H1 (cell line): Measurements from ENCODE around the gene CENPF. TPM values are rescaled to one million over a fixed set of nuclear protein-coding genes. Genes with fewer than 3 reads are reported as not detected.

ENCODE experiments used
- CTCF ChIA-PET: fragments of 300-600 bp; sonication (Branson Sonifier 250); formaldehyde crosslinking; loops from one replicate; lab custom pipeline; 2021; ENCODE audit not compliant: partially characterized antibody; lab: Charles Lee
- POLR2A ChIA-PET: fragments of 300-600 bp; sonication (Branson Sonifier 250); formaldehyde crosslinking; loops from one replicate; lab custom pipeline; 2021; ENCODE audit warnings: inconsistent platforms; ENCODE audit not compliant: partially characterized antibody; lab: Charles Lee
- DNase-seq, 2 experiments: peaks; one replicate each; pipeline versions ENCODE4 v3.0.0 to v3.0.0-alpha.2; 2010 to 2022; ENCODE audit warnings: low spot score in 2 of 2, low read depth in 1 of 2, mixed read lengths in 1 of 2
- FAIRE-seq: peaks from 2 replicates; lab custom pipeline; 2011; peaks lifted over from hg19 to GRCh38; lab: Jason Lieb, UNC
- H2AFZ ChIP-seq: 2 replicates; pipeline ENCODE4 v1.8.1; 2012; ENCODE audit warnings: low read length, inconsistent platforms
- H2AK5ac ChIP-seq: 2 replicates; pipeline ENCODE4 v1.6.1; 2013; ENCODE audit warnings: low read depth, low read length
- H2BK120ac ChIP-seq: replicated peaks from 2 replicates; pipeline ENCODE3; 2013; ENCODE audit warnings: low read depth, low read length, inconsistent platforms
- H2BK12ac ChIP-seq: 2 replicates; pipeline ENCODE4 v1.6.1; 2013; ENCODE audit warnings: low read depth, low read length
- H2BK15ac ChIP-seq: 2 replicates; pipeline ENCODE4 v1.6.1; 2013; ENCODE audit warnings: low read length
- H2BK20ac ChIP-seq: 2 replicates; pipeline ENCODE4 v1.6.1; 2013; ENCODE audit warnings: low read length
- H2BK5ac ChIP-seq: 2 replicates; pipeline ENCODE4 v1.6.1; 2013; ENCODE audit warnings: low read depth, low read length
- H3K14ac ChIP-seq: 2 replicates; pipeline ENCODE4 v1.6.1; 2013; ENCODE audit warnings: inconsistent platforms; ENCODE audit not compliant: insufficient read length
- H3K18ac ChIP-seq: 2 replicates; pipeline ENCODE4 v1.6.1; 2013; ENCODE audit warnings: low read length; ENCODE audit errors: extremely low read depth
- H3K23ac ChIP-seq: 2 replicates; pipeline ENCODE4 v1.6.1; 2013; ENCODE audit warnings: inconsistent platforms; ENCODE audit not compliant: insufficient read length
- H3K23me2 ChIP-seq: 2 replicates; pipeline ENCODE4 v1.6.1; 2013; ENCODE audit warnings: low read depth, low read length
- H3K27ac ChIP-seq: 2 replicates; pipeline ENCODE4 v1.6.1; 2011; ENCODE audit warnings: low read depth, low read length, inconsistent platforms
- H3K27me3 ChIP-seq, 4 experiments: replicated peaks in 1 of 4; 1 replicate in 1 of 4; 2 replicates in 3 of 4; pipeline versions ENCODE4 v1.6.1 to v1.8.1; 2011 to 2013; ENCODE audit warnings: low read length in 3 of 4, mild to moderate bottlenecking in 3 of 4, inconsistent platforms in 2 of 4, mixed read lengths in 2 of 4, moderate library complexity in 1 of 4; ENCODE audit not compliant: control insufficient read depth in 3 of 4, insufficient read depth in 3 of 4; ENCODE audit errors: extremely low read depth in 1 of 4
- H3K36me3 ChIP-seq, 4 experiments: 2 replicates each; pipeline versions ENCODE4 v1.6.1 to v1.8.1; 2011 to 2013; ENCODE audit warnings: mild to moderate bottlenecking in 4 of 4, low read length in 3 of 4, moderate library complexity in 2 of 4, control low read depth in 1 of 4, inconsistent platforms in 1 of 4; ENCODE audit not compliant: insufficient read depth in 4 of 4, control insufficient read depth in 2 of 4
- H3K4ac ChIP-seq: replicated peaks from 2 replicates; pipeline ENCODE3; 2013; ENCODE audit warnings: low read length, low read depth, mixed read lengths, inconsistent platforms; ENCODE audit not compliant: insufficient read length
- H3K4me1 ChIP-seq, 4 experiments: replicated peaks in 1 of 4; 1 replicate in 1 of 4; 2 replicates in 3 of 4; pipeline versions ENCODE4 v1.6.1 to v1.8.1; 2011 to 2013; ENCODE audit warnings: low read length in 3 of 4, inconsistent platforms in 2 of 4, mixed read lengths in 1 of 4; ENCODE audit not compliant: insufficient read depth in 4 of 4, control insufficient read depth in 3 of 4
- H3K4me2 ChIP-seq, 2 experiments: 2 replicates each; pipeline versions ENCODE4 v1.6.1 to v1.8.1; 2011 to 2013; ENCODE audit warnings: low read depth in 2 of 2, low read length in 2 of 2, control low read depth in 1 of 2, inconsistent platforms in 1 of 2, mild to moderate bottlenecking in 1 of 2; ENCODE audit not compliant: insufficient read depth in 1 of 2
- H3K4me3 ChIP-seq, 4 experiments: fragments of 200-600, 300-600 bp in 1 of 4; sonication (generic), shearing (Covaris generic), sonication (Bioruptor Twin) in 1 of 4; 2 replicates each; pipeline versions ENCODE4 v1.5.1 to v1.8.1; 2011 to 2016; ENCODE audit warnings: low read length in 4 of 4, low read depth in 3 of 4, control low read depth in 2 of 4, inconsistent platforms in 2 of 4, mild to moderate bottlenecking in 2 of 4, mixed read lengths in 1 of 4, moderate library complexity in 1 of 4; ENCODE audit not compliant: insufficient read depth in 2 of 4; ENCODE audit errors: extremely low read depth in 1 of 4
- H3K56ac ChIP-seq: replicated peaks from 2 replicates; pipeline ENCODE3; 2013; ENCODE audit warnings: low read depth, mild to moderate bottlenecking, mixed read lengths, low read length, inconsistent platforms; ENCODE audit not compliant: insufficient read length
- H3K79me1 ChIP-seq: 2 replicates; pipeline ENCODE4 v1.6.1; 2013; ENCODE audit warnings: low read depth, low read length, control low read depth
- H3K79me2 ChIP-seq, 2 experiments: 2 replicates each; pipeline versions ENCODE4 v1.6.1 to v1.8.1; 2012 to 2013; ENCODE audit warnings: low read length in 2 of 2, mild to moderate bottlenecking in 2 of 2, inconsistent platforms in 1 of 2; ENCODE audit not compliant: insufficient read depth in 2 of 2, control insufficient read depth in 1 of 2
- H3K9ac ChIP-seq, 4 experiments: replicated peaks in 1 of 4; 1 replicate in 1 of 4; 2 replicates in 3 of 4; pipeline versions ENCODE4 v1.6.1 to v1.8.1; 2011 to 2013; ENCODE audit warnings: low read depth in 3 of 4, low read length in 3 of 4, control low read depth in 2 of 4, mild to moderate bottlenecking in 2 of 4, moderate library complexity in 2 of 4, inconsistent platforms in 1 of 4; ENCODE audit errors: extremely low read depth in 1 of 4
- H3K9me3 ChIP-seq, 2 experiments: 2 replicates each; pipeline versions ENCODE4 v1.6.1 to v1.8.1; 2012 to 2013; ENCODE audit warnings: mild to moderate bottlenecking in 2 of 2, moderate library complexity in 2 of 2, control low read depth in 1 of 2, inconsistent platforms in 1 of 2, low read depth in 1 of 2, low read length in 1 of 2, mixed read lengths in 1 of 2; ENCODE audit not compliant: insufficient read depth in 2 of 2
- H4K20me1 ChIP-seq, 2 experiments: replicated peaks in 1 of 2; 2 replicates each; pipeline versions ENCODE3 to v1.8.1; 2011 to 2013; ENCODE audit warnings: inconsistent platforms in 2 of 2, low read length in 2 of 2, mild to moderate bottlenecking in 1 of 2; ENCODE audit not compliant: insufficient read depth in 2 of 2, control insufficient read depth in 1 of 2
- H4K5ac ChIP-seq: 2 replicates; pipeline ENCODE4 v1.6.1; 2013; ENCODE audit warnings: low read length, low read depth, mixed read lengths, inconsistent platforms; ENCODE audit not compliant: insufficient read length
- H4K8ac ChIP-seq: 2 replicates; pipeline ENCODE4 v1.8.0; 2013; ENCODE audit warnings: mild to moderate bottlenecking, moderate library complexity, low read length, inconsistent platforms; ENCODE audit not compliant: insufficient read depth; ENCODE audit errors: extremely low read depth
- H4K91ac ChIP-seq: replicated peaks from 2 replicates; pipeline ENCODE3; 2013; ENCODE audit warnings: low read length, mixed read lengths, inconsistent platforms; ENCODE audit not compliant: insufficient read length
- ASH2L ChIP-seq: fragments of 200-600, 300-600 bp; sonication (generic); IDR thresholded peaks from one replicate; pipeline ENCODE4 v1.7.1; 2017; ENCODE audit warnings: low read length
- CBX8 ChIP-seq: fragments of 300-800, 300-1000 bp; sonication (generic); IDR thresholded peaks from 2 replicates; pipeline ENCODE4 v1.7.1; 2016; ENCODE audit warnings: low read depth, low read length, borderline replicate concordance
- HDAC2 ChIP-seq, 2 experiments: fragments of 300-600 bp in 1 of 2; sonication (generic) in 1 of 2; IDR thresholded peaks; 2 replicates each; pipeline ENCODE4 v1.6.1; 2011 to 2012; ENCODE audit warnings: low read depth in 2 of 2, low read length in 2 of 2, mild to moderate bottlenecking in 2 of 2, moderate library complexity in 2 of 2, borderline replicate concordance in 1 of 2, inconsistent platforms in 1 of 2
- MAFK ChIP-seq: IDR thresholded peaks from 2 replicates; pipeline ENCODE4 v1.6.1; 2012; ENCODE audit warnings: low read depth, mild to moderate bottlenecking, improper control_type of control experiment, low read length
- POLR2A ChIP-seq, 2 experiments: IDR thresholded peaks; 1 replicate in 1 of 2; 2 replicates in 1 of 2; pipeline ENCODE4 v1.6.1; 2011; ENCODE audit warnings: low read depth in 2 of 2, low read length in 2 of 2, mild to moderate bottlenecking in 2 of 2; ENCODE audit errors: control extremely low read depth in 1 of 2
- RBBP5 ChIP-seq: IDR thresholded peaks from 2 replicates; pipeline ENCODE4 v1.7.1; 2012; ENCODE audit warnings: low read depth, mild to moderate bottlenecking, inconsistent platforms, low read length, moderate library complexity, borderline replicate concordance
- RNF2 ChIP-seq: fragments of 200-900, 300-1000 bp; sonication (generic); IDR thresholded peaks from 2 replicates; pipeline ENCODE4 v1.7.1; 2016; ENCODE audit warnings: borderline replicate concordance, low read depth, mild to moderate bottlenecking, antibody characterized with exemption, low read length; ENCODE audit not compliant: poor library complexity, severe bottlenecking; ENCODE audit errors: missing control alignments
- SIRT6 ChIP-seq: IDR thresholded peaks from one replicate; pipeline ENCODE4 v1.7.1; 2012; ENCODE audit warnings: low read length, inconsistent platforms
- SP4 ChIP-seq: IDR thresholded peaks from 2 replicates; pipeline ENCODE4 v1.6.1; 2012; ENCODE audit warnings: low read length, inconsistent platforms
- TAF1 ChIP-seq: IDR thresholded peaks from 2 replicates; pipeline ENCODE4 v1.6.1; 2011; ENCODE audit warnings: mild to moderate bottlenecking, low read depth, low read length
- TEAD4 ChIP-seq: IDR thresholded peaks from 2 replicates; pipeline ENCODE4 v1.6.1; 2012; ENCODE audit warnings: low read depth, low read length, inconsistent platforms, mixed read lengths
- YY1 ChIP-seq: IDR thresholded peaks from 2 replicates; pipeline ENCODE4 v1.6.1; 2011; ENCODE audit warnings: low read depth, mild to moderate bottlenecking, low read length
- ZNF274 ChIP-seq: IDR thresholded peaks from 2 replicates; pipeline ENCODE4 v1.7.0; 2012; ENCODE audit warnings: low read length, borderline replicate concordance; ENCODE audit errors: extremely low read depth
- WGBS, 2 experiments: shearing (Covaris generic) in 1 of 2; methylation state at CpG; one replicate each; pipeline versions ENCODE4 v1.1.6 to v1.1.7; 2013 to 2015; ENCODE audit warnings: low lambda C conversion rate in 2 of 2, mixed read lengths in 2 of 2, inconsistent platforms in 1 of 2, low coverage in 1 of 2, missing lambda C conversion rate in 1 of 2; ENCODE audit not compliant: insufficient replicate concordance in 2 of 2, insufficient coverage in 1 of 2, insufficient read length in 1 of 2; ENCODE audit errors: extremely low coverage in 1 of 2, missing lambda C conversion rate in 1 of 2; 5-methylcytosine and 5-hydroxymethylcytosine counted together
- polyA plus RNA-seq, 7 experiments: library from polyadenylated mRNA; depleted of rRNA in 3 of 7; stranded (reverse) in 5 of 7; unstranded in 2 of 7; fragments of >200 nt in 5 of 7; fragments of 200-250 nt in 2 of 7; gene quantifications; 1 replicate in 5 of 7; 2 replicates in 1 of 7; 4 replicates in 1 of 7; pipeline versions ENCODE4 v1.2.1 to v1.2.3, GENCODE V29; 2011 to 2013; ENCODE audit warnings: missing spikeins in 2 of 7, mixed read lengths in 2 of 7
- total RNA-seq: library from RNA; stranded (reverse); fragmentation: NEBNext Ultra II Directional; extraction: Animal tissue kit (Norgen Biotek cat#: 25700); gene quantifications from 2 replicates; pipeline ENCODE4 v1.2.1, GENCODE V29; 2021

The CENPF gene
- total and polyA plus RNA-seq, 2 of the 8 experiments (the other 6 are each of a cell fraction or from before 2014, with no cell fraction given), result 13.7 to 170 TPM

DNA sequence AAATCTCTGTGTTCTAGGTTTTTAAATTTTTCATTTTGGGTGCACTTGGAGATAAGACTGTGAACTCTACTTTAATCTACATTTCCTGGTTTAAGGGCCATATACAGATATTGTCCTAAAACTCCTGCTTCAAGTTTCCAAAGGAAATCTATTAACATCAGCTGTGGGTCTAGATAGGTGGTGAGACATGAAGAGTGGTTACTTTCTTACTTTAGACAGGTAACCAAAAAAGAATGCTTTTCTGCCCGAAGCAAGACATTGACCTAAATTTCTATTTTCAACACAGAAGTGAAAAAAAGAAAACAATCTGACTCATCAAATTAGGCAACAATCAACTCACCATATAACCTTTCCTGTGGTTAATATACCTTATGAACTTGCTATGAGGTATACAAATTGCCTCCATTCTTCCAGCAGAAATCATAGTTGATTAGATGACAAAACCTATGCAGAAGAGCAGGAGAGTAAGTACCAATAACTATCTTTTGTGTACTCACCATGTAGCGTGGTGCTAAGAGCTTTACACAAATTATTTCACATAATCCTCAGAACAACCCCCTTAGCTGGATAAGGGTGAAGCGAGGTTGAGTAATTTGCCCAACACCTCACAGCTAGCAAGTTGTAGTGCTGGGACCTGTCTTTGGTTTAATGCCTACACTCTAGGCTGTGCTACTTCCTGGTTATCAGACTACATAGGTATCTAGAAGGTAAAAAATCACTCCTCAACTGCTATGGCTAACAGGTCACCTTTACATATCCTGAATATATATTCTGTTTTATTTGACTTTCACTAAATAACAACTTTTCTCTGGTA is 28.2 kb upstream of the CENPF start:
- no peak overlapping the region for H2BK12ac ChIP-seq
- H4K91ac ChIP-seq, result no peak overlapping the region
- H2BK5ac ChIP-seq, result no peak overlapping the region
- H3K79me1 ChIP-seq, result no peaks in the 10 kb centered on the region
- H3K27ac ChIP-seq, result no peak overlapping the region
- FAIRE-seq (no peak), DNase-seq (no peak)
- no peak overlapping the region for H3K56ac ChIP-seq
- H3K4me3 ChIP-seq, result no peak overlapping the region
- no peak overlapping the region for H2BK20ac ChIP-seq
- CTCF ChIA-PET, result interaction anchor here (1.1 to 1.5 kb wide), 2 partner anchors 188 to 245 kb away, joined by 3 to 4 read pairs; no protein-coding TSS in a partner anchor
- H3K23ac ChIP-seq, result no peak overlapping the region
- no peaks in the 10 kb centered on the region for H3K4me1 ChIP-seq
- no peak overlapping the region for H2BK15ac ChIP-seq
- H3K79me2 ChIP-seq, result no peaks in the 10 kb centered on the region
- H3K4me2 ChIP-seq, result no peak overlapping the region
- no peak overlapping the region for H4K5ac ChIP-seq
- no peak overlapping the region for H3K14ac ChIP-seq
- H4K20me1 ChIP-seq, result no peaks in the 10 kb centered on the region
- 88% methylated on average over 3 of the region's 3 CpGs; no CpG with 5 or more reads in 1 of the 2 experiments for WGBS, 2 experiments
- H3K23me2 ChIP-seq, result no peaks in the 10 kb centered on the region; the same call in 1 of the 2 replicates
- H2AK5ac ChIP-seq, result no peak overlapping the region
- peaks cover 0 to 1% (median 0%) of the 10 kb centered on the region in 4 experiments; a peak in 1 of 7 replicates for H3K27me3 ChIP-seq
- POLR2A ChIA-PET, result interaction anchor here (1.3 to 1.5 kb wide), 2 partner anchors 23 to 89 kb away, joined by 3 to 6 read pairs; partner anchors contain the start of gene PTPN14
- H2BK120ac ChIP-seq, result no peak overlapping the region
- H3K9me3 ChIP-seq, result peaks cover 12 to 19% of the 10 kb centered on the region in 2 experiments; a peak in 3 of 4 replicates
- H3K4ac ChIP-seq, result no peak overlapping the region
- H2AFZ ChIP-seq, result no peak overlapping the region
- H4K8ac ChIP-seq, result no peak overlapping the region
- H3K9ac ChIP-seq, result no peak overlapping the region
- H3K18ac ChIP-seq, result no peak overlapping the region
- no peaks in the 10 kb centered on the region for H3K36me3 ChIP-seq
- TF ChIP-seq MAFK, result no peak
- TF ChIP-seq ASH2L, result no peak
- no peak for TF ChIP-seq YY1
- TF ChIP-seq SP4, result no peak
- no peak for TF ChIP-seq RBBP5
- no peak for TF ChIP-seq ZNF274
- no peak for TF ChIP-seq HDAC2 (IDR thresholded peaks at IDR 0.05; ENCODE audit: borderline replicate concordance in 1 of 2, low read depth in 2 of 2, low read length in 2 of 2)
- TF ChIP-seq TEAD4, result no peak
- no peak for TF ChIP-seq SIRT6
- no peak for TF ChIP-seq CBX8
- TF ChIP-seq POLR2A (IDR thresholded peaks at IDR 0.05; ENCODE audit: control extremely low read depth in 1 of 2, low read depth in 2 of 2, low read length in 2 of 2), result no peak
- TF ChIP-seq TAF1, result no peak
- no peak for TF ChIP-seq RNF2
